ENCODE measurements around the gene LHPP.

DNA sequence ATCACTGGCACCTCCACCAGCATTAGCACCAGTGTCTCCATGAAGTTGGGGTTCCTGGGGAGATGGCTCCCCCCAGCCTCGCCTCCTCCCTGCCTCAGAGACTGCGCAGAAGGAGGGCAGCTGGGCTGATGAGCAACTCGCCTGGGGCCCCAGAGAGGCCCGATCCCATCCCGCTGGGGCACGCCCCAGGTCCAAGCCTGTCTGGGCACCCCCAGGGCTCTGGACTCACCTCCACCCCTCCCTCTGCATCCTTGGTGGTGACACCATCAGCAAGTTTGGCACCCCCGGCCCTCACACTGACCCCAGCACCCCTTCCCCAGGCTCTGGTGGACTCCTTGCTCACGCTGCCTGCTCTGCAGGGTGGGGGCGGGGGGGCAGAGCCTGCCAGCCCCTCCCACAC, 89.5 kb downstream of the LHPP start:
- TF ChIP-seq, protein P1, sequence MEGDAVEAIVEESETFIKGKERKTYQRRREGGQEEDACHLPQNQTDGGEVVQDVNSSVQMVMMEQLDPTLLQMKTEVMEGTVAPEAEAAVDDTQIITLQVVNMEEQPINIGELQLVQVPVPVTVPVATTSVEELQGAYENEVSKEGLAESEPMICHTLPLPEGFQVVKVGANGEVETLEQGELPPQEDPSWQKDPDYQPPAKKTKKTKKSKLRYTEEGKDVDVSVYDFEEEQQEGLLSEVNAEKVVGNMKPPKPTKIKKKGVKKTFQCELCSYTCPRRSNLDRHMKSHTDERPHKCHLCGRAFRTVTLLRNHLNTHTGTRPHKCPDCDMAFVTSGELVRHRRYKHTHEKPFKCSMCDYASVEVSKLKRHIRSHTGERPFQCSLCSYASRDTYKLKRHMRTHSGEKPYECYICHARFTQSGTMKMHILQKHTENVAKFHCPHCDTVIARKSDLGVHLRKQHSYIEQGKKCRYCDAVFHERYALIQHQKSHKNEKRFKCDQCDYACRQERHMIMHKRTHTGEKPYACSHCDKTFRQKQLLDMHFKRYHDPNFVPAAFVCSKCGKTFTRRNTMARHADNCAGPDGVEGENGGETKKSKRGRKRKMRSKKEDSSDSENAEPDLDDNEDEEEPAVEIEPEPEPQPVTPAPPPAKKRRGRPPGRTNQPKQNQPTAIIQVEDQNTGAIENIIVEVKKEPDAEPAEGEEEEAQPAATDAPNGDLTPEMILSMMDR (IDR thresholded peaks at IDR 0.05), result no peak
- TF ChIP-seq POLR2A (IDR thresholded peaks at IDR 0.05), result no peak

Data from heart left ventricle (tissue), 13 donors.